Stimulated activated CD4-positive, alpha-beta T cell treated with anti-CD3 and anti-CD28 coated beads, Interleukin-12 subunit alpha, Interleukin-12 subunit beta, amount 100 ng/mL, for 24 hours (primary cell): ENCODE results near the gene SLC27A1.
"Not testable (repeated sequence)": the region's sequence is repeated elsewhere in the genome, so short reads cannot be mapped to it uniquely, and the experiment has no call there.

Source experiments
- DNase-seq, 2 experiments: peaks; one replicate each; pipeline ENCODE4 v3.0.0-alpha.2; 2020; ENCODE audit warnings: low read depth in 2 of 2

Gene SLC27A1

GRCh38 chr19:17456127-17456526, 14.2 kb upstream of the SLC27A1 start:
- no peak for DNase-seq

- no peak for DNase-seq
Observed at GRCh38 chr19:17457616-17458015, 12.7 kb upstream of the SLC27A1 start.

GRCh38 chr19:17458970-17459369, 11.4 kb upstream of the SLC27A1 start:
- DNase-seq, result no peak

GRCh38 chr19:17460372-17461230, 9.7 kb upstream of the SLC27A1 start, which contains the start of gene NXNL1:
Gene NXNL1 (minus strand): TSS chr19:17460926. CDS start chr19:17460869, 57 bp downstream.
- DNase-seq, result no peak

GRCh38 chr19:17466487-17466850, 3.9 kb upstream of the SLC27A1 start:
- DNase-seq, result no peak

- DNase-seq, result no peak
Observed at GRCh38 chr19:17467471-17468301, 2.6 kb upstream of the SLC27A1 start.

GRCh38 chr19:17468302-17469091, 1.8 kb upstream of the SLC27A1 start:
- DNase-seq, result no peak

- no peak for DNase-seq
Observed at GRCh38 chr19:17469092-17469480, 1.2 kb upstream of the SLC27A1 start.

GRCh38 chr19:17469481-17470067, 750 bp upstream of the SLC27A1 start:
- DNase-seq, result peak; percentile 70 to 90

GRCh38 chr19:17471410-17472125, 1.2 kb downstream of the SLC27A1 start:
- DNase-seq, result no peak

- no peak for DNase-seq
Observed at GRCh38 chr19:17473041-17473440, 2.7 kb downstream of the SLC27A1 start.

- not testable (repeated sequence) for DNase-seq
Observed at GRCh38 chr19:17475011-17475540, 4.8 kb downstream of the SLC27A1 start.

- DNase-seq, result no peak
Observed at GRCh38 chr19:17475541-17476115, 5.3 kb downstream of the SLC27A1 start.

GRCh38 chr19:17479325-17479791, 9.0 kb downstream of the SLC27A1 start:
- no peak for DNase-seq

GRCh38 chr19:17481986-17482385, 11.7 kb downstream of the SLC27A1 start:
- DNase-seq, result no peak

GRCh38 chr19:17482877-17483604, 12.7 kb downstream of the SLC27A1 start:
- DNase-seq, result no peak

- no peak for DNase-seq
Observed at GRCh38 chr19:17483605-17484002, 13.3 kb downstream of the SLC27A1 start.

- no peak for DNase-seq
Observed at GRCh38 chr19:17484520-17485185, 14.3 kb downstream of the SLC27A1 start.
